NOMO-1 (cell line): ENCODE measurements around the gene TGFBR1.
"Not testable (repeated sequence)": the region's sequence is repeated elsewhere in the genome, so short reads cannot be mapped to it uniquely, and the experiment has no call there.

Experiments
- DNase-seq, 2 experiments: peaks; one replicate each; lab custom pipeline; 2025; ENCODE audit not compliant: unreplicated experiment in 2 of 2; lab: John Stamatoyannopoulos, UW

The TGFBR1 gene

DNA sequence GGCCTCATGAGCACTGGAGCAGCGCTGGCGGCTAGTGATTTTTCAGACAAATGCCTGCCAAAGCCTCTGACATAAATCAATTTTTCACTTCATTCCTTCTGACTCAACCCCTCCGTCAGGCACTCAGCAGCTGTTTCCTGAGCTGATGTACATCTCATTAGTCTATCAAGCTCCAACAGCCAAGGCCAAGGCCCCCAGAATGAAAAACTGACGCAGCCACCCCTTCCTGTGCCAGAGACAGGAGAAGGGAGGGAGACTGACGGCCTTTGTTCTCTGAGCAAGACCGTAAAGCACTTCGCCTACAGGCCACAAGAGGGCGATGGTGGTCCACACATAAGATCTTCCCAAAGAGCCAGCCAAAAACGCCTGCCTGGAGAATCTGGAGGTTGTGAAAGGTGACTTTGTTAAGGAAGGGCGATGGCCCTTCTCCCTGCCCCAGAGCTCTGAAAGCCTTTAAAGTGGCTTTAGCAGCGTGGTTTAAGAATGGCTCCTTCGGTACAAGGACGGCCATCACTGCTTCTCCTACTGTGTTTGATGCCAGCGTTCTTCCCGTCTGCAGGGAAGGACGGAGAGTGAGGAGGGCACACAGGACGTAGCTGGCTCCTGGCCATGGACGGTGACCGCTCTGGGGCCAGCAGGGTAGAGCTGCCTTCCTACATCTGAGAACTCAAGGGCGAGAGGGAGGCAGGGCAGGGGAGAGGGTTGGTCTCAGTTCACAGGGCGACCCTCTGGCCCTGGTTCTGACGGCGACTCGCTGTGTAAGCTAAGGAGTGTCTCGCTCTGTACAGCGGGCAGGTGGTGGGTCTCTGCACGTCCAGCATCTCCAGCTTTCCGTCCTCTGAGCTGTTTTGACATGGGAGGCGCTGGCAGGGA, 79.8 kb downstream of the TGFBR1 start:
- DNase-seq, result peak; percentile 44 to 61

DNA sequence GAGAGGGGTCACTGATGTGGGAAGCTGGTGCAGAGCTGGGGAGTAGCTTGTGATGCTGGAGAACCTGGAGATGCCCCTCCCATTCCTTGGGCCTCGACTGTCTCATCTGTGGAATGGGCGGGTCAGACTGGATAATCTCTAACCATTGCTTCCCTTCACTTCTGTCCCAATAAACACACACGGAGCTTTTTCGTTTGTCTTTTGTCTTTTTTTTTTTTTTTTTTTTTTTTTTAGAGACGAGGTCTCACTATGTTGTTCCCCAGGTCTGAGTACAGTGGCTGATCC, 80.4 kb downstream of the TGFBR1 start:
- DNase-seq, result no peak

DNA sequence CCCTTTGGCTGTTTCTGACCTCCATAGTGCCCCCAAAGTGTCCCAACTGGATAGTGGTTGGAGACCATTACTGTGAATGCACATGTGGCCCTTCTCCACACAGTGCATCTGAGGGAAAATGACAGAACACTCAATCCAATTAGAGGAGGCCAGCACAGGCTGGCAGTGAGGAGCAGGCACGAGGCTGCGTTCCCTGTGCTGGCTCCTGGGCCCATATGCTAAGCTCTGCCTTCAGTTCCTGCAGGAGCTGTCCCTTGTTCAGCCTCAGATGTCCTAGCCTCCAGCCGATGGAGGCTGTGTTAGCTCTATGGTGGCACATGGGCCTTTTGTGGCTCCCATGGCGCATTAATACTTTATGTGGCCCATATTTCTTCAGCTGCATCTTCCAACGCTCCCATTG, 81.0 kb downstream of the TGFBR1 start:
- DNase-seq, result no peak

DNA sequence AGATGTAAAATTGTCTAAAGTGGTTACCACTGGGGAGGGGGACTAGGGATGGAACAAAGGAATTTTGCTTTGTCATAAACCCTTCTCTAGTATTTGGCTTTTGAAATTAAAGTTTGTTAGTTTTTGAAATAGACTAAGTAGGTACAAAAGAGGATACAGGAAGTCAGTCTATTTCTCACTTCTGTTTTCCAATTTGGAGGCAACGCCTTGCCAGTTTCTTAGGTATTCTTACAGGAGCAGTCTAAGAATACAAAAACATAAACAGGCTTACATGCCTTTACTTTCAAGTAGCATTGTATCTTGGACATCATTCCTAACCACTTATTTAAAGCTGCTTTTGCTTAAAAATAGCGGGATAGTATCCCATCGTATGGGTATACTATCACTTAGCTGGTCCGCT, 82.4 kb downstream of the TGFBR1 start:
- peak; percentile 17 to 63 for DNase-seq

DNA sequence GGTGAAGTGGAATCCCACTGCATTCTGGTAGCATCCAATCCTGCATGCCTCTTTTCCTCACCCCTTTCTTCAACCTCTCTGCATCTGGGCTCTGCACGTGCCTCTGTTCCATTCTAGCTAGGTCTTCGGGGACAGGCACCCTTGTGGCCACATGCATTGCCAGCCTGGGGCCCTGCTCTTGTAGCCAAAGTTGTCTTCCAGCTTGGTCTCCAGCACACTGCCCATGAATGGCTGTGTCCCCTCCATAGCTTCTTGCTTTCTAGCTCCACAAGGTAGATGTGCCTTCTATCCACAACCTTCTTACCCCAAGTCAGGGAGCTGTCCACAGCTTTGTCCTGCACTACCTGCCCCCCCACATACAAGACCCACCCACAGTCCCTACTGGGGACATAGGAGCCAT, 84.3 kb downstream of the TGFBR1 start:
- DNase-seq, result no peak

- no peak for DNase-seq
Measured at GRCh38 chr9:99189887-99190596, 85.1 kb downstream of the TGFBR1 start.

DNA sequence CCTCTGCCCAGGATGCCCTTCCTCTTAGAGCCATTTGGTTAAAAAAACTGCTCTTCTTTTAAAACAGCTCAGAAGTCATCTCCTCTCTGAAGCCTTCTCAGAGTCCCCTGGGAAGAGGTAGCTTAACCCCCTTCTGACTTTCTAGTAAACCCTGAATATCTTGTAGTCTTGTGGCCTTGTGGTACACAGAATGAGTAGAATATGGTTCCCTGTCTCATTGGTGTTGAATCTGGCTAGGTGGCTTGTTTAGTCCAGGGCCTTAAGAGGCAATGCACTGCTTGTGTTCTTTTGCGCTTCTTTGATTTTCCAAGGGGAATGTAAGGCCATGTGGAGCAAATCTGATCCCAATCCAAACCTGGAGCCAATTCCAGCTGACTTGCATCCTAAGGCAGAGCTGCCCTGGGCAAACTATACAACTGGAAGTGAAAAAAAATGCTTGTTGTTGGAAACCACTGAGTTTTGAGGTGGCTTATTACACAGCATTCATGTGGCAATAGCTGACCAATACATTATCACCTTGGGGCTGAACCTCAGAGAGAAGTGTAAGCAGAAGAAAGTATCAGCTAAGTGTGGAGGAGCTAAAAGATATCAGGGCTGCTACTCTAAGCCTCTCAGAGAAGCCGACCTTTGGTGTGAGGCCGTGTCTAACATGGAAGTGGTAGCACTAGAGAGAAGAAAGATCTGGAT, 85.8 kb downstream of the TGFBR1 start:
- DNase-seq, result no peak

GRCh38 chr9:99192786-99193465, 88.0 kb downstream of the TGFBR1 start:
- DNase-seq, result peak in 1 of 2 experiments; percentile 21

GRCh38 chr9:99193466-99193821, 88.5 kb downstream of the TGFBR1 start:
- no peak for DNase-seq

DNA sequence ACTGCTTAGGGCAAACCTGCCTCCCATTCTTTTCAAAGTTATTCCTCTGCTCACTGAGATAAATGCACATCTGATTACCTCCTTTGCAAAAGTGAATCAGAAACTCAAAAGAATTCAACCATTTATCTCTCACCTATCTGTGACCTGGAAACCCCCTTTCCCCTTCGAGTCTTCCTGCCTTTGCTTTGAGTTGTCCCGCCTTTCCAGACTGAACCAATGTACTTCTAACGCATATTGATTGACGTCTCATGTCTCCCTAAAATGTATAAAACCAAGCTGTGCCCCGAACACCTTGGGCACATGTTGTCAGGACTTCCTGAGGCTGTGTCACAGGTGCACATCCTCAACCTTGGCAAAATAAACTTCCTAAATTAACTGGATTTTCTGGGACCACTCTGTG, 91.6 kb downstream of the TGFBR1 start:
- DNase-seq, result not testable (repeated sequence)

DNA sequence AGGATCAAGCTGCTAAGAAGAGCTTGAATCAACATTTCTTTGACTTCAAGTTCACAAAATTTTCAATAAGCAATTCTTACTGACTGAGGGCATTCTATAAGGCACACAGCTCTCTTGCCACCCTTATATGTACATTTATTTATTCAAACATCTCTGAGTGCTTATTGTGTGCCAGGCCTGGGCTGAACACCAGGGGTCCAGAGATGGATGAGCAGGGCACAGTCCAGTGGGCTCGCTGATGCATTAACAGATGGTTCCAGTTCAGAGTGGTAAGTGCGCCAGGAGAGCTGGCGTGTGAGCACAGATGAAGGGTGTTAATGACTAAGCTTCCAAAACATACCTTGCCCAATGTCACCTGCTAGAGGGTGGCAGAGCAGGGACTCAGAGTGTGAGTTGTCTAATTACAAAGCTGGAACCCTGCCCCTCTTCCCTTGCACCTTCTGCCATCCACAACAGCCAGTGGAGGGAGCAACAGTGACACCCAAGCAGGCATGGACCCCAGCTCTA, 92.3 kb downstream of the TGFBR1 start:
- no peak for DNase-seq

DNA sequence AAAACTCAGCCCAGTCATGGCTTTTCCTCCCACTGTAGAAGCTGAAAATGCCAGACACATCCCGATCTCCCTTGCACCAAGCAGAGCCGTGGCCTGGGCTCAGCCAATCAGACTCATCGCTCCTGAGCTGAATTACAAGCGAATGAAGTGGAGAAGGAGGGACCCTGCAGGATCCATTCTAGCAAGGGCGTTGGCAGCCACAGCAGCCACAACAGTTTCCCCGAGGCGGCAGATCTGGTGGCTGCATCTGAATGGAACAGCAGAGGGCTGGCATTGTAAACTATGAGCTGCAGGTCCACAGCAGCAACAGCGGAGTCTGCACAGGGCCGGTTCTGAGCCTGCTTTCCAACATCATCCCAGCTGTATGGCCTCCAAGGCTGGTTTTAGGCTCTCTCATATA, 93.1 kb downstream of the TGFBR1 start:
- no peak for DNase-seq

GRCh38 chr9:99199938-99200539, 95.1 kb downstream of the TGFBR1 start:
- no peak for DNase-seq

DNA sequence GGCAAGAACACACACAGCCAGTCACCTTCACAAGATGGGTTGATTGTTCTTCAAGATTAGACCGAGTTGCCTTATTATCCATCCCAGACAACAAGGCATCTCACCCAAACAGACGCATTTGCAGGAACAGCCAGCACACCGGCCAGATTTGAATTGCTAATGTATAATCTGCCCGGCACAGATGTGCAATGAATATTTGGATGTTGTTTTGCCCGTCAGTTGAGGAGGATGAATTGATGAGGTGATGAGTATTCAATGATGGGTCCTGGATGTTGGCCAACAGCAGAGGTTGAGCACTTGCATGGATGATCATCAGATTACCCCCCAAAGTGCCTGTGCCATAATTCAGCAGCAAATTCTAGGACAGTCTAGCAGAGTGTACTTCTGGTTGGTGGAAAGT, 96.7 kb downstream of the TGFBR1 start:
- DNase-seq, result no peak
